GM18511 (cell line): ENCODE measurements around the gene NT5C2.
A peak's percentile ranks its signal among the peaks of the same experiment; 100 is the strongest.
"Not testable (repeated sequence)": the region's sequence is repeated elsewhere in the genome, so short reads cannot be mapped to it uniquely, and the experiment has no call there.

Source experiments
- ATAC-seq: cut with Tn5 transposase; IDR thresholded peaks from one replicate; pipeline ENCODE4 v1.9.1; 2021; ENCODE audit warnings: mild to moderate bottlenecking, moderate library complexity; ENCODE audit not compliant: unreplicated experiment

NT5C2 gene

DNA sequence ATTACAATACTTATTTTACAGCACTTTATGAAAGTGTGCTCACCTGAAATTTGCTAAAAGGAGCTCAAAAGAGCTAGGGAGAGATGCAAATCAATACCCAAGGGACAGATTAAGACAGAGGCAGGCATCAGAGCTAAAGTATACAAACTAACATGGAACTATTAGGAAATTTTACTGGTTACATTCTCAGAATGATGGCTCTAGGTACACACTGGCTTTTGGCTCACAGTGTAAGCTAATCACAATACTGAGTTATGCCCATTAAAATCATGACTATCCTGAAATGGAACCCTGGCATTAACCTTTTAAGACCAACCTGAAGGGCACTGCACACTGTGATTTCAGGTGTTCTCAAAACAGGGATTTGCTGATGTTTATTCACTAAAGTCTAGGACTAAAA is 98.1 kb downstream of the NT5C2 start:
- no peak for ATAC-seq

- no peak for ATAC-seq
Observed at GRCh38 chr10:103090911-103091310, 102.2 kb downstream of the NT5C2 start.

DNA sequence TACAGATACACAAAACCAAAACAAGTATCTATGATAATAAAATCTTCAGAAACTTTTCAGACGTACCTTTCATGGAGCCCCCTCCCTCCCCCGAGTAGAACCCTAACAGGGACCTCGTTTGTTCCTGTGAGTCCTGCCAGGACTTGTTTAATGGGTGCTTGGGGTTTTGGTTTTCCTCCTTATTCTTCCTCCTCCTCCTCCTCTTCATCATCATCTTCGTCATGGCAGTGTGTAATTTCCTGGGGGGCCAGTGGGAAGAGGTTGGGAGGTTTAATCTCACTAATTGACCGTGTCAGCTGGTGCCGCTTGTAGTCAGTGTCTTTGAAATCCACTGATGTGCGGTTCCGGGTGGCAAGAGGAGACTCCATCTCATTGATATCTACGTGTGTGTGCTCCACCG is 103.6 kb downstream of the NT5C2 start:
- ATAC-seq = no peak

DNA sequence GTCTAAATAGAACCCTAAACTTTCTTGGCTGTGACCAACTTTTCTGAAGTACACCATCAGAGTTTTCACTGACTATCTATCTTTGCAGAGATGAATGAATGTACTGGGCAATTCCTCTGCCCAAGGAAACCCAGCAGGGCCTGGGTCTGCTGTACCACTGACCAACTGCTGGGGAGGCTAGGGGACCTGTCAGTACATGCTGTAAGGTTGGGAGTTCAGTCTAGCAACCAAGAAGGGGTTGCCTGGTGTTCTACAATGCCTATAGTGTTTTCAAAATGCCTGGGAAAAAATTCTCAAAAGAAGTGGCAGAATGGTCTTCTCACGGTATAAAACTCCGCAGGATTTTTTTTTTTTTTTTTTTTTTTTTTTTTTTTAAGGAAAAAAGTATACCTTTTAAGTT is 106.3 kb downstream of the NT5C2 start:
- ATAC-seq = no peak

DNA sequence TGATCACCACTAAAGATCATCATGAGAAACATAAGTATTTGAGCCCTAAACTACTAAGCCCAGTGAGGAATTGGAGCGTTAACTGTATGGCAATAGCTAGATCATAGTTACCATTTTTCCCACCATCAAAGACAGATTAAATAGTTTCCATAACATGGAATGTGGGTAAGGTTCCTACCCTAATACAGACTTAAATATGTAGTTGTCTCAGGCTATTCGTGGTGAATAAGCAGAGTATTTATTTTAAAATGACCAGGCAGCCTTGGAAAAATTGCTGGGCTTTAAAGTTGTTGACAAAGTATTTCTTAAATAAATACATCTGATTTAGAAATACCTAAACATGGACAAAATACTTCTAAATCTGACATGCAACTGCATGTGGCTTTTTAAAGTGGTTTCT is 106.8 kb downstream of the NT5C2 start:
- ATAC-seq = no peak

GRCh38 chr10:103083977-103084320 is 109.1 kb downstream of the NT5C2 start:
- no peak for ATAC-seq

DNA sequence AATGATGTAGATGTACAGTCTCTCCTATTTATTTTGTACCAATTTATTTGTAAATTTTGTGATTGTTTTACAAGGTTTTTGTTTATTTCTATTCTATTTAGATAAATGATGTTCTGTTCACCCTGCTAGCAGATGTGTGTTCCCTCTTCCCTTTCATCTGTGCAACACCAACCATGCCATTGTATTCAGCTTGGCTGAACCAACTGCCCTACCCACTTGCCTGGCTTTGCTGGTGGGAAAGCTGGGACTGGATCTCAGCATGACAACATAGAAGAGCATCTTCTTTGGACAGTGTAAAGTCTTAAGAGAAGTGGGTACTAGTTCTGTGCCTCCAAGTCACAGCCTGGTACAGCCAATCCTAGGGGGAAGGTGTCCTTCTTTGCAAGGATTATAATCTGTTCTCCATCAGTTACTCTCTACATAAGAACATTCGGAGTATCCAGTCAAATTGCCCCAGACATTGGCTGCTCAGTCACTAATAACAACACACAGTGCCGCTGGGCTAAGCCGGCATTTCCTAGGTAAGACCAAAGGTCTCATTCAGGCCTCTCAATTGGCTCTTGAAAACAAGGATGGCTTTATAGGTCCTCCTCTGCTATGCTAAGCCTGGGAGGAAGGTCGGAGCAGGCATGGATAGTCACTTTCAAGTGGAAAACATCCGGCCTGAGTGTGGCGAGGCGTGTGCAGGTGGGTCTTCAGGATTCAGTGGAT is 109.7 kb downstream of the NT5C2 start:
- no peak for ATAC-seq

DNA sequence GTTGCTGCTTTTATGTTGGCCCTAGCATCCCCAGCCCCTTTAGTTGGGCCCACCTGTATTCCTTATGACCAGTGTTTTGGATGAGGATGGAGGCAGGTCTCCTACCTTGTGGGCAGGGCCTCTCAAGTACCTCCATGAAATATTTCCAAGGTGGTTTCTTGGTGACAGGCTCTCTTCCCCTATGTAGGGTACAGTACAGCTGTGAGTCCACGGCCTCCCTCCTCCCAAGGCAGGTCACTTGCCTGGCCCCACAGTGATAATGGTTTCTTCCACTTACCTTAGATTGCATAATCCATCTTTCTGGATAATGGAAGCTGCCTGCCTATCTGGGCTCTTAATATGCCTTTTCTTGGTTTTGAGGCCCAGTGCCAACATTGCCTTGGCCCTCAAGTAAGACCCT is 110.4 kb downstream of the NT5C2 start:
- ATAC-seq = no peak

GRCh38 chr10:103080891-103081581 is 112.0 kb downstream of the NT5C2 start:
- no peak for ATAC-seq

- no peak for ATAC-seq
Observed at GRCh38 chr10:103079946-103080345, 113.1 kb downstream of the NT5C2 start.

GRCh38 chr10:103079100-103079499 is 114.0 kb downstream of the NT5C2 start:
- ATAC-seq = no peak

DNA sequence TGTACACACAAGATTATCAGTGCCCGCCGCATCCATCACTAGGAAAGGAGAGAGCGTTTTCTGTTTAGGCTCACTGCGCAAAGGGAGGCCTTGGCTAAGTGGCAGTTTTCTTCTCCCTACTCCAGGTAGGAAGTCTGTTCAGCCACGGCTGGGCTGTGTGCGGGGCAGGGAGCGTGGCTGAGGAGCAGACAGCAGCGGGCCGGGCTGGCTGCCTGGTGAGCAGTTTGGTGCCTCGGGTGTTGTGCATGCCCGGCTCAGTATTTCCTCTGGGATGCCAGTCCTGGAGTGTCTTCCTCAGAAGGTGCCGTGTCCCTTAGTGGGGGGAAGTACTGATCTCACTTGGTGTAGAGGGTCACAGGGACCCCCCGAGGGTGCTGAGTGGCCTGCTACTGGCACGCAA is 114.4 kb downstream of the NT5C2 start:
- no peak for ATAC-seq

GRCh38 chr10:103078309-103078615 is 114.8 kb downstream of the NT5C2 start:
- ATAC-seq = no peak

GRCh38 chr10:103077491-103078308 is 115.4 kb downstream of the NT5C2 start:
- no peak for ATAC-seq

DNA sequence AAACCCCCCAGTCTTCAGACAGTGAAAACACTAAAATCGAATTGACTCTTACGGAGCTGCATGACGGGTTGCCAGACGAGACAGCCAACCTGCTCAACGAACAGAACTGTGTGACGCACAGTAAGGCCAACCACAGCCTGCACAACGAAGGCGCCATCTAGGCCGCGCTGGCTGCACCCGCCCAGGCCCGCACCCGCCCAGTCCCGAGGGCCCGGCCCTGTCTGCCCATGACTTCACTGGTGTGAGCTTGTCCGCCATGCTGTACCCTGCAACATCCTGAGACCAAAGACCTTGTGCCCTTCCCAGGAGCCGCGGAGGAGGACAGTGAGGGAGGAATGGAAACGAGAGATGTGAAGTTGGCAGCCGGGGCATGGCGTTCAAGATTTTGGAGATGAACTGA is 116.1 kb downstream of the NT5C2 start:
- ATAC-seq = no peak

- ATAC-seq = no peak
Observed at GRCh38 chr10:103072891-103073290, 120.2 kb downstream of the NT5C2 start.

- ATAC-seq = no peak
Observed at GRCh38 chr10:103072276-103072675, 120.8 kb downstream of the NT5C2 start.

DNA sequence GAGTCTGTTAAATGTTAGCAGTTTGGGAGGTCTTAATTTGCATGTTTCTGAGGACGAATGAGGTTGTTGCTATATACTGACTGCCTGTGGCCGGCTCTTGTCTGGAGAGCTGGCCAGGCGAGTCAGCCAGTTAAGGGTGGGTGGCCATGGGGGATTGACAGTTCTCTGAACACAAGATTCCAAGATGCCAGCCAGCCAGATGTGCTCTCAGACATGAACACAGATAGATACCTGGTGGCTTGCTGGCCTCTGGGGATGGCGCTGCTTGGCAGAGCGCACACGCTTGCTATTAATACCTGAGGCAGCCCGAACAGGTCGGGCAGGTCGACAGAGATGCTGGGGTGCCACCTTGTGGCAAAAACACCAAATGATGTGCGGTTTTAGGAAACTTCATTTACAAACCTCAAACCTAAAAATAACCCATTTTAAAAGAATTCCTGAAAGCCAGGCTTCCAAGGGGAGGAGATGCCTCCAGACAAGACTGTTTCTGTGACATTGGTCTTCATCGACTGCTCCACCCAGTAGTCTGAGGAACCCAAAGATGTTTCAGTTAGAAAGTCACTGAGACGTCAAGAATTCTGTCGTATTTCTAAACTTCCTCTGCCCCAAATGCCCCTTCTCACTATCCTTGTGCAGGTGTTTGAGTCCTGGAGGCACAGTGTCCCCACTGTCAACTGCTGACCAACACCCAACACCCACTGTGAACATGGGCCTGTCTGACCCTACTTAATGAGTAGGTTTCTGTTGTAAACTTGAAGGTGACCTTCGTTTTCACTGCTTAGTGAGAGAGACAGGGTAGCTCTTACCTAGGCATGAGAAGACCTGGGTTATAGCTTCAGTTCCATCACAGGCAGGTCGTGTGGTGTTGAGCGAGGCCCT is 123.4 kb downstream of the NT5C2 start:
- peak; percentile 69 for ATAC-seq

DNA sequence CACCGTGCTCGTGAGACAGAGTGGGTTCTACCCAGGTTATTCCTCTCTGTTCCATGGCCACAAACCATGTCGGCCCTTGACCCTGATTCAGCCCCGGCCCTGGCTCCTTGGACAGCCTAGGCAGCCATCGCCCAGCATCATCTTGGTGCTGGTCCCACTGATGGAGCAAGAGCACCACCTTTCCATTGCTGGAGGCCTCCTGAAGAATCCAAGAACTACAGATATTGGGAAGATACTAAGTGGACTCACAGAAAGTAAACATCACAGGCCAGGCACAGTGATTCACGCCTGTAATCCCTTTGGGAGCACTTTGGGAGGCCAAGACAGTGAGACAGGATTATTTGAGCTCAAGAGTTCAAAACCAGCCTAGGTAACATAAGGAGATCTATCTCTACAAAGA is 125.1 kb downstream of the NT5C2 start:
- ATAC-seq = no peak

- peak; percentile 45 for ATAC-seq
Observed at GRCh38 chr10:103067484-103067883, 125.6 kb downstream of the NT5C2 start.

DNA sequence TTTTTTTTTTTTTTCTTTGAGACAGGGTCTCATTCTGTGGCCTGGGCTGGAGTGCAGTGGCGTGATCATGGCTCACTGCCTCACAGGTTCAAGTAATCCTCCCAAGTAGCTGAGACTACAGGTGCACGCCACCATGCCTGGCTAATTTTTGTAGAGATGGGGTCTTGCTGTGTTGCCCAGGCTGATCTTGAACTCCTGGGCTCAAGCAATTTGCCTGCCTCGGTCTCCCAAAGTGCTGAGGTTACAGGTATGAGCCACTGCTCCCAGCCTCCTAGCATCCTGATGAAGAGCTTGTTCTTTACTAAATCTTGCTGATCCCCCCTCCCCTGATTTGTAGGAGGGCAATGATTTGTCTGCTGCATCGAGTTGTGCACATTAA is 126.0 kb downstream of the NT5C2 start:
- ATAC-seq = not testable (repeated sequence)
